GM12875 (cell line): ENCODE results near the gene ADPRH.
"Not testable (repeated sequence)": the region's sequence is repeated elsewhere in the genome, so short reads cannot be mapped to it uniquely, and the experiment has no call there.

Source experiments
- H3K4me3 ChIP-seq: one replicate; pipeline ENCODE4 v1.5.1; 2011; ENCODE audit warnings: low read depth, low read length, control low read depth
- CTCF ChIP-seq: IDR thresholded peaks from 2 replicates; pipeline ENCODE4 v1.5.1; 2011; ENCODE audit warnings: low read depth, mild to moderate bottlenecking, control low read depth, inconsistent platforms, low read length, moderate library complexity, borderline replicate concordance; ENCODE audit not compliant: insufficient read depth

Gene ADPRH

DNA sequence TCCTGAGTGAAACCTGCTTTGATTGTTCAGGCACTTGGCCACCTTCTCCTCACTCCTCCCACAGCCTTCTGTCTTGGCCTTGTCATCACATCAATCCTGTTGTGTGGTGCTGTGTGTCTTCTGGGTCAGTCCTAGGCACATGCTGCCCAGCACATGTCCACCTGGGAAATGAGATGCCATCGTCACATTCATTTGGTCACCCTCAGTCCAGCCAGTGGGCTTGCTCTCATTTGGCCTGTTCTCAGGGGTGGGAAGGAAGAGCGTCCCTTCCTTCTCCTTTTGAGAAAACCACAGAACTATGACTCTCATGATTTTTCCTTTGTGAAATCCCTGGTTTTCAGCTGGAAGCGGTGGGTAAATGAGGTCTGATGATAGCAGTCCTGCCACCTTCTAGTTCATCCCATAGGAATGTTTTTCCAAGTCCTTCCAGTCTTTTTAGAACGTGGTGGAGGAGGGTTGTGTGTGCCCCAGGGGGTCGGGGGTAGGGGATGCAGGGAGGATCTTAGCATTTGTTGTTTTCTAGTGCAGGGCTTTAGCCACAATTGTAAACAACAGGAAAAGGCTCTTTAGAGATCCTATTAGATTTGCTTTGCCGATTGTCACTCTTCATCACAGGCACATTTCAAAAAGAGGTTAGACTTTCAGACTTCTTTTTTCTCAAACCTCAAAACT, 9.9 kb downstream of the ADPRH start:
- no peak overlapping the region for H3K4me3 ChIP-seq
- TF ChIP-seq CTCF: no peak

- no peak for TF ChIP-seq CTCF
- H3K4me3 ChIP-seq: no peak overlapping the region
Measured at GRCh38 chr3:119590706-119591105, 11.4 kb downstream of the ADPRH start.

GRCh38 chr3:119592861-119593260, 13.6 kb downstream of the ADPRH start:
- TF ChIP-seq CTCF: no peak
- no peak overlapping the region for H3K4me3 ChIP-seq

- TF ChIP-seq CTCF: no peak
- H3K4me3 ChIP-seq: no peak overlapping the region
Measured at GRCh38 chr3:119594066-119594465, 14.8 kb downstream of the ADPRH start.

GRCh38 chr3:119594929-119595328, 15.6 kb downstream of the ADPRH start:
- H3K4me3 ChIP-seq: not testable (repeated sequence)

GRCh38 chr3:119595639-119596334, 16.5 kb downstream of the ADPRH start:
- H3K4me3 ChIP-seq: no peak overlapping the region

GRCh38 chr3:119596398-119596797, 17.1 kb downstream of the ADPRH start:
- TF ChIP-seq CTCF: no peak

More at GRCh38 chr3:119595639-119596334, 16.5 kb downstream of the ADPRH start:
- TF ChIP-seq CTCF: no peak

More at GRCh38 chr3:119596398-119596797, 17.1 kb downstream of the ADPRH start:
- H3K4me3 ChIP-seq: no peak overlapping the region
